ENCODE measurements around the gene TRAPPC12.

Gene TRAPPC12

DNA sequence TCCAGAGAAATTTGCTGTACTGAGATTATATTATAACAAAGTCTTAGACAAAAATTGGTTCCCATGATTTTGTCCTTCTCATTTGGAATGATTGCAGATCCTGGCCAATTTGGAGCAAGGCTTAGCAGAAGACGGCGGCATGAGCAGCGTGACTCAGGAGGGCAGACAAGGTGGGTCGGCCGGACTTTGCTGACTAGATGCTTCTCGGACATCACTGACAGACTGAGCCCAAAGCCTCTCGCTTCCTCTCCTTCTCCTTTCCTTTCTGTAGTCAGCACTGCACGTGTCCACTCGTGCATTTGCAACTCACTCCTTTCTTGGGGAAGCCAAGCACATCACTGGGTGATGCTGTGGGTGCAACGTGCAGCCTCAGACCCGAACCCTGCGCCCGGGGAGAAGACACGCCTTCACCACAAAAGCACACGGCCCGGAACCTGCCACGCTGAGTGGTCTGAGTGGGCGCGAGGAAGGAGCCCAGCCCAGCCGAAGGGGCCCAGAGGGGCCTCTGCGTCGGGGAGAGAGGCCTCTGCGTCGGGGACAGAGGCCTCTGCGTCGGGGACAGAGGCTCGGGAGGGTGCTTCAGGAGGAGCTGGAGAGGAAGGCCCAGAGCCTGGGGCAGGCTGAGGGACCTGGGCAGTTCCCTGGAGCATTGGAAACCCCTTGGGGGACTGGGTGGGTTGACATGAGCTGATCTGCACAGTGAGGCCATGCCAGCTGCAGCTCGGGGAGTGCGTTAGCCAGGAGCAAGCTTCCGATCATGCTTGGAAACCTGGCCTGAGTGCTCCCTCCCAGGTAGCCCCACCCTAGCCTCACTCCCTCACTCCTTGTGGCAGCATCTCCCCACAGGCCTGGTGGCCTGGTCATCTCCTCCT is 78.3 kb downstream of the TRAPPC12 start:
- no peak for DNase-seq

DNA sequence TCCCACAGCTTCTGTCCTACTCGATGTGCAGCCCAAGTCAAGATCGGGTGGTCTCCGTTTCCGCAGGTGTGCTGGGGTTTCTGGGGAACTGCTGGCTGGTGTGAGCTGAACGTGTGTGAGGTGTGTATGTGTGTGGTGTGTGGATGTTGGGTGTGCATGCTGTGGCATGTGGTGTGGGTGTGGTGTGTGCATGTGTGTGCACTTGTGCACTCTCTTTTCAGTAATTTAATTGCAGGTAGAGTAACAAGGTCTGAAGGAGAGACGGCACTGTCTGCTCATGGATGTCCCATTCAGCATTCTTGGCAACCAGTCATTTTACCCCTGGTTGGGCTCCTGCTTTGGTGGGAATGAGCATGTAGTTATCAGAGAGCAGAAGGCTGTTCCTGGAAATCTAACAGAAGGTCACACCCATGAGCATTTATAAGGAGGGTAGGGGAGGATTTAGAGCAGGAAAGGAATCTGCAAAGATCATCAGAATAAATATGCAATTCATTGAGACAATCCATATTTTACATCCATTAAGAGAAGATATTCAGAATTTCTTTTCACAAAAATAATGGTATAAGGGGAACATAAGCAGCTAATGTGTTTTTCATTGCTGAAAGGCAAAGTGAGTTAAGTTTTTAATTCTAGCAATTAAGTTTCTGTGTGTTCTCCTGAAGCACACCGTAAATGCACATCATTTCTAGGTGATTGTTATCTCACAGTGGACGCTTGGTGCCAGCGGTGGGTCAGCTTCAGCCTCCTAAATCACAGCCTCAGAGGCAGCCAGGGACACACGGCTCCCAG is 79.1 kb downstream of the TRAPPC12 start:
- DNase-seq = no peak

DNA sequence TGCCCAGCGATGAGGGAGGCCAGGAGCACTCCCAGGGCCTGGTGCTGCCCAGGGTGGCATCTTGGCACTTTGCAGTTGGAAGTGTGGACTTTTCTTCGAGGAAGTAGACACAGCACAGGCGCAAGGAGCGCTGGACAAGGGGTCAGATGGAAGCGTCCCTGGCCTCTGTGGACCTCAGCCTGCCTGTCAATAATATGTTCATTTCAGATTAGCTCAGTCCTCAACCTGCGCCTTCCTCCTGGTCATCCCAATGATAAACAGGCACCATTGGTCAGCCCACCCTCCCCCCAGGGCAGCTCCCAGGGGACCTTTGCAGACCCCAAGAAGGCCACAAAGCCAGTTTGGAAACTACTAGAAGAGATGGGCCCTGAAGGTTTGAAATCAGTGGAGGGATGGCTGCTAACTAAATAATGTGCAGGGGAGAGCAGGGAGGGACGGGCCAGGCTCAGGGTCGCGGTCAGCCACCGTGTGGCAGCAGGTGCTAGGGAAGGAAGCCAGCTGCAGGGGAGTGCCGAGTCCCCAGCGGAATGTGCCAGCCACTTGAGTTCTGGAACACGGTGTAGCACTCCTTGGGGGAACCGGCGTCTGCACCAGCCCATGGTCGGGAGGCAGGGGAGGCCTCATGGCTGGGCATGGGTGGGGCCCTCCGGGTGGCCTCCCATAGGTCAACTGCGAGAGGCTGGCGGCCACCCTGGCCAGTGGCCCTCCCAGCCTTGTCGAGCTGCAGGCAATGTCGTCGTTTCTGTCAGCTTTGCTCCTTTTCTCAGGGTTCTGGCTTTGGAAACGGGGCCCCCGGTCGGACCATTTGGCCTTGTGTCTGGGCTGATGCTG is 79.9 kb downstream of the TRAPPC12 start:
- no peak for DNase-seq

GRCh38 chr2:3460156-3460555 is 80.7 kb downstream of the TRAPPC12 start:
- no peak for DNase-seq

- DNase-seq = no peak
Measured at GRCh38 chr2:3460831-3461800, 81.6 kb downstream of the TRAPPC12 start.

- peak; percentile 84 for DNase-seq
Measured at GRCh38 chr2:3461801-3462492, 82.5 kb downstream of the TRAPPC12 start.

DNA sequence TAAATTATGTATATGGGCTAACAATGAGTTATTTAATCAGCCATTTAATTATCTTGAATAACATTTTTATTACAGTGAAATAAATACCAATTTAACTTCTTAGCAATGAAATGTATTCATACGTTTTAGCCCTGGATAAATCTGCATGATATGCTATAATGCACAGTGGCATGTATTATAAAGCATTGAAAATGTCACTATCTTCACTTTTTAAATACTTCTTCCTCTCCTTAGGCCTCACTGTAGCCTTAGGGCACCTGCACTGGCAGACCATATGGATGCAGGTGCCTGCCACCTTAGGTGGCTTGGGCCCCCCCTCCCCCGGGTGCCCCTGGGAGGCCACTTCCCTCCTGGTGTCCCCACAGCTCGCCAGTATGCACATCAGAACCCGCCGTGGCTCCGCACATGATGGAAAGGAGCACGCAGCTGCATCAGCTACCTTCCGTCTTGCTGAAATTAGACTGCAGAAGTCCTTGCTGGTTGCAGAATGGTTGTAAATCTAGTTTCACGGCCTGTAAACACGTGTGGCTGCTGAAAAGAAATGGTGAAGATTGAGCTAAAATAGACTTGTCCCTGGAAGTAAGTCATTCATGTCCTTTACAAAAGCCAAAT is 83.1 kb downstream of the TRAPPC12 start:
- no peak for DNase-seq

- no peak for DNase-seq
Measured at GRCh38 chr2:3463186-3463835, 83.8 kb downstream of the TRAPPC12 start.

DNA sequence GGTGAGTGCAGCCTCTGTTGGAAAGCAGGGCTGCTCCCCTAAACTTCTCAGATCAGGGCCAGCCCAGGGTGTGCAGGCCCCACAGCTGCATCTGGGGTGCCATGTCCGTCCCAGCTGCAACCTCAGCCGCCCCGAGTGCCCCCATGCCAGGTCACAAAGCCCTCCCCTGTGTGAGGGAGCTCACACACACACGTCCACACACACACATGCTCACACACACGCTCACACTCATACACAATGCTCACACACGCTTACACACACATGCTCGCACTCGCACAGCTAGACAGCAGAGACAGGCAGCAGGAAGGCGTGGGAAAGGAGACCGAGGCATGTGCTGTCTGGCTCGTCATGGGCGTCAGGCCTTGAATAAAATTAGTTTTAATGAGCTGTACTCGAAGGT is 84.5 kb downstream of the TRAPPC12 start:
- no peak for DNase-seq

GRCh38 chr2:3464401-3465005 is 85.0 kb downstream of the TRAPPC12 start:
- DNase-seq = no peak

- no peak for DNase-seq
Measured at GRCh38 chr2:3465328-3465727, 85.8 kb downstream of the TRAPPC12 start.

DNA sequence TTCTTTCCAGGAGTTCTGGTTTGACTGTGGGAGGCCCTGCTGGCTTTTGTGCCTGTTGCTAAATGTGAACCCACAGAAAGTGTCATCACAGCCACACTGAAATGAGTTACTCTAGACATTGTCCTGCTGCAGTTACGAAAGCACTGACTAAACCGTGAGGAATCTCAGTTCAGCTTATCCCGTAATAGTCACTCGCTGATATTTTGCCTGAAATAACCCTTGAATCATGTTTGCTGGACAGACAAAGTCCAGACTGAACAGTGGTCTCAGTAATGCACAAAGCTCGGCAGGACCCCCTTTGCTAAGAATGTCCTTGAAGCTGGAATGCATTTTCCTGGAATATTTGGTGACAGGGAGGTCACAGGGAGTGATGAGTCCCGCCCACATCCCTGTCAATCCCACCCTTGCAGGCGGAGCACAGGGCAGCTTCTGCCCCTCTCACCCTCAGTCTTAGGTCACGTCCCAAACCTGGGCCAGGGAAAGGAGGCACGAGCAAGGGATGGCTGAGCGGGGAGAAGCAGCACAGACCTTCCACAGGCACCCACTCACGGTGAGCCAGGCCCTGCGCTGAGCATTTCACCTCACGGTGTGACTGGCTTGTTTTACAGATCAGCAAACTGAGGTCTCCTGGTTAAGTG is 86.5 kb downstream of the TRAPPC12 start:
- no peak for DNase-seq

- DNase-seq = no peak
Measured at GRCh38 chr2:3466482-3466863, 87.0 kb downstream of the TRAPPC12 start.

GRCh38 chr2:3466966-3467365 is 87.5 kb downstream of the TRAPPC12 start:
- no peak for DNase-seq

- DNase-seq = no peak
Measured at GRCh38 chr2:3467654-3468053, 88.2 kb downstream of the TRAPPC12 start.

- no peak for DNase-seq
Measured at GRCh38 chr2:3468296-3468988, 88.9 kb downstream of the TRAPPC12 start.

DNA sequence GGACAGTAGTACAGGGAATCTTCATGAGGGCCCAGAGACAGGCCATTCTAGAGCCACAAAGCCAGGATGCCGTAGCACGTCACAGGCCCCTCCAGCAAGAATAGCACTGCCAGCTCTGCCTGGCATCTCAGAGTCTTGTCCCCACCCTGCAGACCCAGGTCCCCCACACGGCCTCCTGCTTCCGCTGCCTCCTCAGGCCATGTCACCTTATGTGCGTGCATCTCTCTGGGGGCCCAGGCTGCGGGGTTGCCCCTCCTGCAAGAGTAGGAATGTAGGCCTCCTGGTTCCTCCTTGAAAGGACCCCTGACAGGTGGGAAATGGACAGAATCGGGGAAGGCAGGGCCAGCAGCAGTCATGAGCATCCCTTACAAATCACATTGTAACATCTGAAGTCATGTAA is 90.0 kb downstream of the TRAPPC12 start:
- DNase-seq = no peak

DNA sequence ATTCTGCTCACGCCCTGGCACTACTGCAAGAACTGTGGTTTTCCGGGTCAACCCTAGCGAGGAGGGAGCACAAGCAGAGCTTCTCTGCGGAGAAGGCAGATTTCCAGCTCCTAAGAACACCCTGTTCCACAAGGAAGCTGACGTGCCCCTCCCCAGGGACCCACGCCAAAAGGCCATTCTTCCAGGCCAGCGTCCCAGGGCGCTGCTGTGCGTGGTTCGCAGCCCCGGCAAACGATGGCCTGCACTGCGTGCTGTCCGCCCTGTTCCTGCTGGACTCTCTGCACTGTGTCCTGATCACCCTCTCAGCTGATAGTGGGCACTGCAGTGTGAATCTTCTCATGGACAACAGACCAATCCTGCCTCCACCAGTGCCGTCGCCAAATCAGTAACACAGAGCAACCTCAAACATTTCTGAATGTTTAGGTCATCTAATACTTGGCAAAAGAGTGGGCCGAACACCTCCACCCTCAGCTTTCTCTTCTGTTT is 90.7 kb downstream of the TRAPPC12 start:
- no peak for DNase-seq

All from NCI-H510A treated with DMSO at 0.1 percent for 48 hours (cell line).